ENCODE data around the gene CIAO2B. TPM values are rescaled to one million over a fixed set of nuclear protein-coding genes. Genes with fewer than 3 reads are reported as not detected.
"Not testable (repeated sequence)": the region's sequence is repeated elsewhere in the genome, so short reads cannot be mapped to it uniquely, and the experiment has no call there.

The CIAO2B gene
- total RNA-seq, 1 experiment from 2014 or later, result 83.0 TPM

DNA sequence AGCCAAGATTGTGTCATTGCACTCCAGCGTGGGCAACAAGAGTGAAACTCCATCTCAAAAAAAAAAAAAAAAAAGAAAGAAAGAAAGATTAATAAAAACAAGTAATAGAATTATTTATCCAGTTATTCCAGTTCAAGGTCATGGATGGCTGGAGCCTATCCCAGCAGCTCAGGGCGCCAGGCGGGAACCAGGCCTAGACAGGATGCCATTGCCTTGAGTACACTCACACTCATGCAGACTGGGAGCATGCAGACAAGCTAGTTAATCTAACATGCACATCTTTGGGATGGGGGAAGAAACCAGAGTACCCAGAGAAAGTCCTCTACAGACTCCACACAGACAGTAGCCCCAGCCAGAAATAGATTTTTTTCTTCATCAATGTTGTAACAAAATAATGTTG is 36.0 kb downstream of the CIAO2B start:
- Histone ChIP-seq H3T11ph (ENCODE audit: low read length) (no peak overlapping the region), H3K18ac (ENCODE audit: insufficient read length, low read depth, low read length) (no peak overlapping the region), H2BK5ac (ENCODE audit: insufficient read length, low read length) (no peak overlapping the region), H3K27me3 (ENCODE audit: insufficient read depth, low read length) (no peaks in the 10 kb centered on the region), H3K4ac (ENCODE audit: low read depth, low read length) (no peak overlapping the region), H2BK120ac (ENCODE audit: low read depth, low read length, poor library complexity, severe bottlenecking) (no peak overlapping the region), H2AK5ac (ENCODE audit: insufficient read length, low read length) (no peak overlapping the region), H3K56ac (ENCODE audit: insufficient read length, low read depth, low read length) (no peak overlapping the region), H3K14ac (ENCODE audit: insufficient read depth, low read length) (no peak overlapping the region), H4K20me1 (ENCODE audit: control insufficient read depth, insufficient read depth, insufficient read length) (peaks cover 4% of the 10 kb centered on the region), H4K5ac (ENCODE audit: insufficient read length, low read depth, low read length) (no peak overlapping the region), H3K27ac (ENCODE audit: insufficient read length, low read depth, low read length) (no peak overlapping the region), H3K4me1 (ENCODE audit: insufficient read depth, low read length) (no peaks in the 10 kb centered on the region), H3K79me2 (ENCODE audit: insufficient read depth, low read length) (no peaks in the 10 kb centered on the region), H2BK12ac (ENCODE audit: insufficient read length, low read depth, low read length) (no peak overlapping the region), H2AFZ (ENCODE audit: low read length) (no peak overlapping the region), H3K23ac (ENCODE audit: insufficient read length, low read depth, low read length) (no peak overlapping the region), H3K23me2 (ENCODE audit: insufficient read length, low read depth, low read length, poor library complexity, severe bottlenecking) (no peaks in the 10 kb centered on the region), H2BK20ac (ENCODE audit: low read depth, low read length, poor library complexity, severe bottlenecking) (no peak overlapping the region), H3K4me2 (ENCODE audit: insufficient read depth, insufficient read length, low read length) (no peak overlapping the region), H3K79me1 (ENCODE audit: insufficient read depth, low read depth, low read length, poor library complexity, severe bottlenecking) (no peaks in the 10 kb centered on the region), H4K91ac (ENCODE audit: insufficient read length, low read depth, low read length) (no peak overlapping the region), H3K9ac (ENCODE audit: extremely low read depth, insufficient read length, low read length) (no peak overlapping the region), H3K9me3 (ENCODE audit: control insufficient read depth, low read depth, low read length) (no peaks in the 10 kb centered on the region), H2BK15ac (ENCODE audit: low read depth, low read length) (no peak overlapping the region), H4K8ac (replicated peaks; ENCODE audit: insufficient read length, low read depth, low read length) (no peak overlapping the region)
- Mint-ChIP-seq H3K27ac (peak overlapping the region in 1 of 3 experiments; percentile 50; a peak in 1 of 7 replicates), H3K9me3 (no peaks in the 10 kb centered on the region), H3K4me1 (peaks cover 12 to 16% of the 10 kb centered on the region in 2 experiments), H3K36me3 (ENCODE audit: insufficient read depth in 1 of 3, low read depth in 3 of 3) (no peaks in the 10 kb centered on the region), H3K4me3 (no peak overlapping the region), H3K27me3 (ENCODE audit: low read depth) (peaks cover 7% of the 10 kb centered on the region)
- WGBS (ENCODE audit: extremely low coverage, insufficient read length, low lambda C conversion rate), result no CpG with 5 or more reads among the region's 3 CpGs
- TF ChIP-seq, protein P1, sequence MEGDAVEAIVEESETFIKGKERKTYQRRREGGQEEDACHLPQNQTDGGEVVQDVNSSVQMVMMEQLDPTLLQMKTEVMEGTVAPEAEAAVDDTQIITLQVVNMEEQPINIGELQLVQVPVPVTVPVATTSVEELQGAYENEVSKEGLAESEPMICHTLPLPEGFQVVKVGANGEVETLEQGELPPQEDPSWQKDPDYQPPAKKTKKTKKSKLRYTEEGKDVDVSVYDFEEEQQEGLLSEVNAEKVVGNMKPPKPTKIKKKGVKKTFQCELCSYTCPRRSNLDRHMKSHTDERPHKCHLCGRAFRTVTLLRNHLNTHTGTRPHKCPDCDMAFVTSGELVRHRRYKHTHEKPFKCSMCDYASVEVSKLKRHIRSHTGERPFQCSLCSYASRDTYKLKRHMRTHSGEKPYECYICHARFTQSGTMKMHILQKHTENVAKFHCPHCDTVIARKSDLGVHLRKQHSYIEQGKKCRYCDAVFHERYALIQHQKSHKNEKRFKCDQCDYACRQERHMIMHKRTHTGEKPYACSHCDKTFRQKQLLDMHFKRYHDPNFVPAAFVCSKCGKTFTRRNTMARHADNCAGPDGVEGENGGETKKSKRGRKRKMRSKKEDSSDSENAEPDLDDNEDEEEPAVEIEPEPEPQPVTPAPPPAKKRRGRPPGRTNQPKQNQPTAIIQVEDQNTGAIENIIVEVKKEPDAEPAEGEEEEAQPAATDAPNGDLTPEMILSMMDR (conservative IDR thresholded peaks at IDR 0.05), result no peak
- no peak for DNase-seq

DNA sequence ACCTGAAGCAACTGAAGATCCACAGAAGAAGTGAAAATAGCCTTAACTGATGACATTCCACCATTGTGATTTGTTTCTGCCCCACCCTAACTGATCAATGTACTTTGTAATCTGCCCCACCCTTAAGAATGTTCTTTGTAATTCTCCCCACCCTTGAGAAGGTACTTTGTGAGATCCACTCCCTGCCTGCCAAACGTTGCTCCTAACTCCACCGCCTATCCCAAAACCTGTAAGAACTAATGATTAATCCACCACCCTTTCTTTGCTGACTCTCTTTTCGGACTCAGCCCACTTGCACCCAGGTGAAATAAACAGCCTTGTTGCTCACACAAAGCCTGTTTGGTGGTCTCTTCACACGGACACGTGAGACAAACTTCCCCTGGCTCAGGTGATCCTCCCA is 37.5 kb downstream of the CIAO2B start:
- not testable (repeated sequence) for H3K27ac ChIP-seq (ENCODE audit: insufficient read length, low read depth, low read length); H3K79me2 ChIP-seq (ENCODE audit: insufficient read depth, low read length); H3K27me3 ChIP-seq (ENCODE audit: insufficient read depth, low read length); H2AK5ac ChIP-seq (ENCODE audit: insufficient read length, low read length); H3K18ac ChIP-seq (ENCODE audit: insufficient read length, low read depth, low read length); H3K23me2 ChIP-seq (ENCODE audit: insufficient read length, low read depth, low read length, poor library complexity, severe bottlenecking); H3K4me2 ChIP-seq (ENCODE audit: insufficient read depth, insufficient read length, low read length); H4K5ac ChIP-seq (ENCODE audit: insufficient read length, low read depth, low read length); H3K23ac ChIP-seq (ENCODE audit: insufficient read length, low read depth, low read length); H3K4me1 ChIP-seq (ENCODE audit: insufficient read depth, low read length); H4K20me1 ChIP-seq (ENCODE audit: control insufficient read depth, insufficient read depth, insufficient read length); H2BK120ac ChIP-seq (ENCODE audit: low read depth, low read length, poor library complexity, severe bottlenecking); H3K27me3 Mint-ChIP-seq (ENCODE audit: low read depth); H3T11ph ChIP-seq (ENCODE audit: low read length); H2BK5ac ChIP-seq (ENCODE audit: insufficient read length, low read length); H3K36me3 Mint-ChIP-seq (ENCODE audit: insufficient read depth in 1 of 3, low read depth in 3 of 3); H3K79me1 ChIP-seq (ENCODE audit: insufficient read depth, low read depth, low read length, poor library complexity, severe bottlenecking); H2BK15ac ChIP-seq (ENCODE audit: low read depth, low read length); H3K4ac ChIP-seq (ENCODE audit: low read depth, low read length); H4K91ac ChIP-seq (ENCODE audit: insufficient read length, low read depth, low read length); H3K14ac ChIP-seq (ENCODE audit: insufficient read depth, low read length); H3K9me3 ChIP-seq (ENCODE audit: control insufficient read depth, low read depth, low read length); DNase-seq; H2BK20ac ChIP-seq (ENCODE audit: low read depth, low read length, poor library complexity, severe bottlenecking); H3K9me3 Mint-ChIP-seq; H3K9ac ChIP-seq (ENCODE audit: extremely low read depth, insufficient read length, low read length); H3K56ac ChIP-seq (ENCODE audit: insufficient read length, low read depth, low read length); H3K4me3 Mint-ChIP-seq; H2AFZ ChIP-seq (ENCODE audit: low read length); H4K8ac ChIP-seq (replicated peaks; ENCODE audit: insufficient read length, low read depth, low read length); H2BK12ac ChIP-seq (ENCODE audit: insufficient read length, low read depth, low read length); H3K27ac Mint-ChIP-seq
- peaks cover 12 to 16% of the 10 kb centered on the region in 2 experiments for H3K4me1 Mint-ChIP-seq
- no CpG with 5 or more reads among the region's 5 CpGs for WGBS (ENCODE audit: extremely low coverage, insufficient read length, low lambda C conversion rate)
